ENCODE measurements around the gene ARX. TPM values are rescaled to one million over a fixed set of nuclear protein-coding genes. Genes with fewer than 3 reads are reported as not detected.

Gene ARX
- total and polyA plus RNA-seq, 2 of the 8 experiments (the other 6 are each of a cell fraction or from before 2014, with no cell fraction given): not detected

GRCh38 chrX:25003066-25003849 is 12.5 kb downstream of the ARX start:
- Histone ChIP-seq H3K23ac (ENCODE audit: insufficient read length) (no peak overlapping the region), H4K91ac (replicated peaks; ENCODE audit: insufficient read length, low read length) (no peak overlapping the region), H2BK12ac (ENCODE audit: low read depth, low read length) (no peak overlapping the region), H3K18ac (ENCODE audit: extremely low read depth, low read length) (no peak overlapping the region), H3K23me2 (ENCODE audit: low read depth, low read length) (peaks cover 8% of the 10 kb centered on the region; the same call in 1 of the 2 replicates), H3K27ac (ENCODE audit: low read depth, low read length) (no peak overlapping the region), H3K14ac (ENCODE audit: insufficient read length) (no peak overlapping the region), H3K4me3 (ENCODE audit: extremely low read depth in 1 of 4, insufficient read depth in 2 of 4, low read depth in 3 of 4, low read length in 4 of 4) (peak overlapping the region; percentile 12 to 58 (median 30); a peak in 6 of 8 replicates), H3K9ac (replicated peaks in 1 of 4; ENCODE audit: extremely low read depth in 1 of 4, low read depth in 3 of 4, low read length in 3 of 4) (no peak overlapping the region), H4K5ac (ENCODE audit: insufficient read length, low read depth, low read length) (no peak overlapping the region), H3K36me3 (ENCODE audit: control insufficient read depth in 2 of 4, insufficient read depth in 4 of 4, low read length in 3 of 4) (peaks cover 0 to 11% (median 0%) of the 10 kb centered on the region in 4 experiments; a peak in 2 of 8 replicates), H2BK15ac (ENCODE audit: low read length) (no peak overlapping the region), H3K56ac (replicated peaks; ENCODE audit: insufficient read length, low read depth, low read length) (no peak overlapping the region), H3K27me3 (replicated peaks in 1 of 4; ENCODE audit: control insufficient read depth in 3 of 4, extremely low read depth in 1 of 4, insufficient read depth in 3 of 4, low read length in 3 of 4) (peaks cover 52 to 84% (median 72%) of the 10 kb centered on the region in 4 experiments), H2BK20ac (ENCODE audit: low read length) (no peak overlapping the region), H3K4me1 (replicated peaks in 1 of 4; ENCODE audit: control insufficient read depth in 3 of 4, insufficient read depth in 4 of 4, low read length in 3 of 4) (peaks cover 0 to 19% (median 10%) of the 10 kb centered on the region in 4 experiments; a peak in 6 of 7 replicates), H2AK5ac (ENCODE audit: low read depth, low read length) (no peak overlapping the region), H2BK5ac (ENCODE audit: low read depth, low read length) (no peak overlapping the region), H4K20me1 (replicated peaks in 1 of 2; ENCODE audit: control insufficient read depth in 1 of 2, insufficient read depth in 2 of 2, low read length in 2 of 2) (peaks cover 2 to 4% of the 10 kb centered on the region in 2 experiments), H3K79me2 (ENCODE audit: control insufficient read depth in 1 of 2, insufficient read depth in 2 of 2, low read length in 2 of 2) (no peaks in the 10 kb centered on the region), H3K9me3 (ENCODE audit: insufficient read depth in 2 of 2, low read depth in 1 of 2, low read length in 1 of 2) (no peaks in the 10 kb centered on the region), H2AFZ (ENCODE audit: low read length) (no peak overlapping the region), H4K8ac (ENCODE audit: extremely low read depth, insufficient read depth, low read length) (no peak overlapping the region), H3K4me2 (ENCODE audit: insufficient read depth in 1 of 2, low read depth in 2 of 2, low read length in 2 of 2) (peak overlapping the region; percentile 75 to 95), H3K4ac (replicated peaks; ENCODE audit: insufficient read length, low read depth, low read length) (no peak overlapping the region), H2BK120ac (replicated peaks; ENCODE audit: low read depth, low read length) (no peak overlapping the region), H3K79me1 (ENCODE audit: low read depth, low read length) (no peaks in the 10 kb centered on the region)
- no peak for DNase-seq (ENCODE audit: low read depth in 1 of 2, low spot score in 2 of 2)
- POLR2A ChIA-PET (ENCODE audit: partially characterized antibody): interaction anchor here (0.8 to 2.1 kb wide), 3 partner anchors 8 to 13 kb away, joined by 3 to 5 read pairs (median 4); partner anchors contain the start of gene ARX
- CTCF ChIA-PET (ENCODE audit: partially characterized antibody): interaction anchor here (1.2 to 2.1 kb wide), 3 partner anchors 8 to 19 kb away, joined by 3 to 8 read pairs (median 4); no protein-coding TSS in a partner anchor
- 2% methylated on average over 14 of the region's 40 CpGs; no CpG with 5 or more reads in 1 of the 2 experiments for WGBS, 2 experiments (ENCODE audit: extremely low coverage in 1 of 2, insufficient coverage in 1 of 2, insufficient read length in 1 of 2, insufficient replicate concordance in 2 of 2, low coverage in 1 of 2, low lambda C conversion rate in 2 of 2, missing lambda C conversion rate in 1 of 2)
- FAIRE-seq: peak; percentile 24
- no peak for TF ChIP-seq FOSL1 (IDR thresholded peaks at IDR 0.05; ENCODE audit: insufficient read depth, low read depth, low read length)
- peak; percentile 76 for TF ChIP-seq SUZ12 (IDR thresholded peaks at IDR 0.05; ENCODE audit: low read length)
- no peak for TF ChIP-seq JUND (IDR thresholded peaks at IDR 0.05; ENCODE audit: low read length)
- no peak for TF ChIP-seq TAF1 (IDR thresholded peaks at IDR 0.05; ENCODE audit: low read depth, low read length)
- TF ChIP-seq CTBP2 (IDR thresholded peaks at IDR 0.05; ENCODE audit: borderline replicate concordance, insufficient read depth, insufficient read length, low read length): peak; percentile 98
- 0 out of 2 replicates have a peak, but pooled peaks have one; percentile 22 for TF ChIP-seq MAX (IDR thresholded peaks at IDR 0.05)
- TF ChIP-seq SIN3A (conservative IDR thresholded peaks at IDR 0.05 in 1 of 2, IDR thresholded peaks at IDR 0.05 in 1 of 2; ENCODE audit: low read depth in 1 of 2, low read length in 2 of 2): peak in 1 of 2 experiments; percentile 69; a peak in 2 of 4 replicates
- no peak for TF ChIP-seq CHD1 (IDR thresholded peaks at IDR 0.05; ENCODE audit: low read depth, low read length)
- no peak for TF ChIP-seq ATF3 (IDR thresholded peaks at IDR 0.05; ENCODE audit: insufficient read depth, low read depth, low read length)
- no peak; the same call in 1 of the 2 replicates for TF ChIP-seq BACH1 (IDR thresholded peaks at IDR 0.05; ENCODE audit: low read length)
